GM13976 (cell line): Measurements from ENCODE around the gene POMGNT1.
"Not testable (repeated sequence)": the region's sequence is repeated elsewhere in the genome, so short reads cannot be mapped to it uniquely, and the experiment has no call there.

Experiments
- DNase-seq: peaks from one replicate; pipeline ENCODE4 v3.0.0; 2012; ENCODE audit warnings: low spot score
- in situ Hi-C: fragments of 300-500 bp; cut with MboI; formaldehyde crosslinking; loops from one replicate; pipeline ENCODE4 v1.12.0; 2022; ENCODE audit warnings: low sequenced_read_pairs, mixed read lengths, inconsistent platforms; ENCODE audit not compliant: unreplicated experiment
- TF ChIP-seq, protein P1 (sequence below): IDR thresholded peaks from 2 replicates; pipeline ENCODE4 v1.5.1; 2012; ENCODE audit warnings: borderline replicate concordance, mild to moderate bottlenecking; ENCODE audit not compliant: insufficient read depth; ENCODE audit errors: extremely low read depth, missing control alignments, control extremely low read depth

The POMGNT1 gene

DNA sequence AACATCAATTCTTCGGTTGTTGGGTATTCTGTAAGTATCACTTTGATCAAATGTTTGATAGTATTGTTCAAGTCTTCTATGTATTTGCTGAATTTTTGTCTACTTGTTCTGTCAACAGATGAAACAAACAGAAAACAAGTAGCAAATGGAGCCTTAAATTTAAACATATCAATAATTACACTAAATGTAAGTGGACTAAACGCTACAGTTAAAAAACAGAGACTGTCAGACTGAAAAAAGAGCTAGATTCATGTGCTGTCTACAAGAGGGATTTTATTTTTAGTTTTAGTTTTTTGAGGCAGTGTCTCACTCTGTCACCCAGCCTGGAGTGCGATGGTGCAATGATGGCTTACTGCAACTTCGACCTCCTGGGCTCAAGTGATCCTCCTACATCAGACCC, 38.6 kb upstream of the POMGNT1 start:
- TF ChIP-seq, protein P1, sequence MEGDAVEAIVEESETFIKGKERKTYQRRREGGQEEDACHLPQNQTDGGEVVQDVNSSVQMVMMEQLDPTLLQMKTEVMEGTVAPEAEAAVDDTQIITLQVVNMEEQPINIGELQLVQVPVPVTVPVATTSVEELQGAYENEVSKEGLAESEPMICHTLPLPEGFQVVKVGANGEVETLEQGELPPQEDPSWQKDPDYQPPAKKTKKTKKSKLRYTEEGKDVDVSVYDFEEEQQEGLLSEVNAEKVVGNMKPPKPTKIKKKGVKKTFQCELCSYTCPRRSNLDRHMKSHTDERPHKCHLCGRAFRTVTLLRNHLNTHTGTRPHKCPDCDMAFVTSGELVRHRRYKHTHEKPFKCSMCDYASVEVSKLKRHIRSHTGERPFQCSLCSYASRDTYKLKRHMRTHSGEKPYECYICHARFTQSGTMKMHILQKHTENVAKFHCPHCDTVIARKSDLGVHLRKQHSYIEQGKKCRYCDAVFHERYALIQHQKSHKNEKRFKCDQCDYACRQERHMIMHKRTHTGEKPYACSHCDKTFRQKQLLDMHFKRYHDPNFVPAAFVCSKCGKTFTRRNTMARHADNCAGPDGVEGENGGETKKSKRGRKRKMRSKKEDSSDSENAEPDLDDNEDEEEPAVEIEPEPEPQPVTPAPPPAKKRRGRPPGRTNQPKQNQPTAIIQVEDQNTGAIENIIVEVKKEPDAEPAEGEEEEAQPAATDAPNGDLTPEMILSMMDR, result no peak
- DNase-seq, result no peak
- in situ Hi-C loops, result no loop called here

DNA sequence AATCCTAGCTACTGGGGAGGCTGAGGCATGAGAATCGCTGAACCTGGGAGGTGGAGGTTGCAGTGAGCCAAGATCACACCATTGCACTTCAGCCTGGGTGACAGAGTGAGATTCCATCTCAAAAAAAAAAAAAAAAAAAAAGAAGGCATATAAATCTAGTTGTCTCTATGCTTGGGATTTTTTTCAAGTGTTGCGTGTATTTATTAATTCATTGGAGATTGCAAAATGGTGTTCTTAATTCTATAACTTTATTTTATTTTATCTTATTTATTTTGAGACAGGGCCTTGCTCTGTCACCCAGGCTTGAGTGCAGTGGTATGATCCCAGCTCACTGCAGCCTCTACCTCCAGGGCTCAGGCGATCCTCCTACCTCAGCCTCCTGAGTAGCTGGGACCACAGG, 33.0 kb upstream of the POMGNT1 start:
- in situ Hi-C loops, DNase-seq: not testable (repeated sequence)

DNA sequence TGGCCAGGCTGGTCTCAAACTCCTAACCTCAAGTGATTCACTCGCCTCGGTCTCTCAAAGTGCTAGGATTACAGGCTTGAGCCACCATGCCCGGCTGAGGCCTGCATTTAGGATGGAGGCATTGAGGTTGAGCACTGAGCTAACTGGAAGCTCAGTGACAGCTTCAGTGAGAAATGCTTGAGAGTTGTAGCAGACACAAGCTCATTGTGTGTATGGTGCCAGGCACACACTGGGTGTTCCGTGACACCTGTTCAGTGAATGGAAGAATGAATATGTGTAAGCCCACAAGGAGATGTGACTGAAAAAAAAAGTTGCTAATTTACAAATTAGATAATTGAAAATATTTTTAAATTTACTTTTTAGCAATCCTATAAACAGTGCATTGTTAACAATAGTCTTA, 26.7 kb upstream of the POMGNT1 start:
- in situ Hi-C loops, result no loop called here

GRCh38 chr1:46223472-46223943, 25.3 kb upstream of the POMGNT1 start:
- DNase-seq, result peak; percentile 77
- in situ Hi-C loops, result no loop called here
- TF ChIP-seq, protein P1, result peak; percentile 94

More for the DNA sequence above, 26.7 kb upstream of the POMGNT1 start:
- DNase-seq, result no peak
- TF ChIP-seq, protein P1, result no peak

- in situ Hi-C loops, DNase-seq: not testable (repeated sequence)
These were observed 24.8 kb upstream of the POMGNT1 start for GRCh38 chr1:46223055-46223454.

GRCh38 chr1:46221749-46222148, 23.5 kb upstream of the POMGNT1 start:
- in situ Hi-C loops, result no loop called here
- no peak for DNase-seq
- TF ChIP-seq, protein P1, result no peak

DNA sequence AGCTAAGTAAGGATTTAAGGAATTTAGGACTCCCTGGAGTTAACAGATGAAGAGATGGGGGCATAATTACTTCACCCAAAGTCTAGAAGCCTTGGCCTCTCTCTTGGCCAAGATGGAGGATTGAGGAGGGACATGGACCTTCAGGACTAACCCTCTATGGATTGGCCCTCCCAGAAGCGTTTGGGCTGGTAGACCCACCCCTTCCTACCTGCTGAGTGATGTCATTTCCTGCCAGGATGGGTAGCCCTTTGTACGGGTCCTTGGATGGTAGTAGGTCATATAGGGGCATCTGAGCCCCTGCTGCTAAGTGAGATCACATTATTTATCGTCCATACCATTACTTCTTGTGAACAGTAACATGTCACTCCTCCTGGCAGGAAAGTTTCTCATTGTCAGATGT, 22.6 kb upstream of the POMGNT1 start:
- in situ Hi-C loops, result no loop called here
- TF ChIP-seq, protein P1, result no peak
- no peak for DNase-seq
